ENCODE data around the gene UHMK1.

UHMK1 gene

DNA sequence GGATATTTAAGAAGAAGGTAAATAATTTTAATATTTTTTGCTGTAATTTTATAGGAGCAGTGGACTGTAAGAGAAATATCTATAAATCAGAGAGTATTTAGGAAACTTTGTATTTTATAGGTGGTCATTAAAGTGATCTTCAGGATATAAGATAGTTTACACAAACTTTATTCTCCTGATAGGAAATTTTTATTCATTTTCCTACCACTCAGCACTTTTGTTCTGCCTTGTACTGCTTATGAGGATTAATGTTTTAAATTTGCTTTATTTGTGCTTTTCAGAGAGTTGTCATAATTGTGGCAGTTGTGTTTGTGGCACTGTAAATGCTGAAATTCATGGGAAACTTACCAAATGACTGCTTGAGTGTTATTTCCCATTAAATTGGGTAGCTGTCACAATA lies 29.7 kb downstream of the UHMK1 start:
- no peak for DNase-seq (ENCODE audit: low read depth, low spot score)

DNA sequence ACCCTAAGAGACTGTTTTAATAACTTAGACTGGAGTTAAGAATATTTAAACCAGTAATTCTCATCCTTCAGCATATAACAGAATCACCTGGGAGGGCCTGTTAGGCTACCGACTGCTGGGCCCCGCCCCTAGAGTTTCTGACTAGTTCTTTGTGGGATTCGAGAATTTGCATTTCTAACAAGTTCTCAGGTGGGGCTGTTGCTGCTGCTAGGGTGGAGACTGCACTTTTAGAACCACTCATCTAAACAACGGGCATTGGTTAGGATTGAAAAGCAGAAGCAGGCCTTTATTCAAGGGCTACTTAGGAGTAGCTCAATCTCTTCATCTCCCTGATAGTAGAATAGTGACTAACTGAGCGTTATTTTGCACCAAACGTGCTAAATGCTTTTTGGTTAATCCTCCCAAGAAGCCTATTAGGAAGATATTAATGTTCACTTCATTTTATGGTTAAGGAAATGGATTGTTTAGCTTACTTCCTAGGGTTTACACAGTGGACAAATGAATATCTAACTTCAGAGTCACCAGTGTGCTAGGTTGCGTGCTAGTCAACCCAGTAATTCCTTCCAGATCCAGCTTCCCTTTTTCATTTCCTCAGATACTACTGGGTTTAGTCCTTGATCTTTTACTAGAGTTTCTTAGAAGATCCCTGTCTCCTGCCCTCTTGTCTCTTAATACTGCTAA lies 32.8 kb downstream of the UHMK1 start:
- DNase-seq (ENCODE audit: low read depth, low spot score), result no peak

DNA sequence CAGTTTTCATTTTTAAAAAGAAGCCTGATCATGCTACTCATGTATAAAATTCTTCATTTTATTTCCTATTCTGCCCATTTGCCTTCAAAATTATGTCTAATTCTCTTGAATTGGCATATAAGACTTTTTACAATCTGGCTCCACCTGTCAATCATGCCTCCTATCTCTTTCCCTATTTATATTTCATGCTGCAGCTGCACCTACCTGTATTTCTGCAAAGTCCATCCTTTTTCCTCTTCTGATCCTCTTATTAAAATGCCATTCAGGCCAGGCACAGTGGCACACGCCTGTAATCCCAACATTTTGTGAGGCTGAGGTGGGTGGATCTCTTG lies 33.3 kb downstream of the UHMK1 start:
- no peak for DNase-seq (ENCODE audit: low read depth, low spot score)

DNA sequence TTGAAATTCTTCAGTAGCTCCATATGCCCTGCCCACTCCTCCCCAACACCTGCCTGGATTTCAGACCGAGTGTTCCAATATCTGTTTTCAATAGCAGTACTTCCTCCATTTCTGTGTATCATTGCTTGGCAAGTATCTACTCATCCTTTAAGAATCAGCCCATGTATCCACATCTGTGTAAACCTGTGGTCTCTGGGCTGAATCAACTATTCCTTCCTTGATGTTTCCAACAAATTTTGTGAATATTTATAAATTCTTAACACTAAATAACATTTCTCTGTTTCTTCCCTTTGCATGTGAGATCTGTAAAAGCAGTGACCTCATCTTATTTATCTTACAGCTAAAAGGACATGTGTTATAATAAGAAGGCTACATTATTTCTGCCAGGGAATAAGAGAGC lies 37.9 kb downstream of the UHMK1 start:
- no peak for DNase-seq (ENCODE audit: low read depth, low spot score)

DNA sequence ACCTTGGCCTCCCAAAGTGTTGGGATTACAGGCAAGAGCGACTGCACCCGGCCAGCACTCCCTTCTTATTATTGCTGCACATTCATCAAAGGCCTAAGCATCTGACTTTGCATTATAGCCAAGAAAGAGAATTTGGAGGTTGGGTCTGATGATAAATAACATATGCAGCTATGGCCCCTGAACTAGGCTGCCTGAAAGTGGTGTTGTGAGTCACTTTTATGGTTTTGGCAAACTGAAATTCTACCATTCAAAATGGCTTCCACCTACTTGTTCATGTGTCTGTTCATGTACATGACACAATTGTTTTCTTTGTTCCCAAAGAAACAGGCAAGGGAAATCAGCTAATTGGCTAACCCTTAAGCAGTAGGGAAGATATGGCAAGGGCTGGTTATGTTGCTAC lies 38.9 kb downstream of the UHMK1 start:
- DNase-seq (ENCODE audit: low read depth, low spot score), result no peak

DNA sequence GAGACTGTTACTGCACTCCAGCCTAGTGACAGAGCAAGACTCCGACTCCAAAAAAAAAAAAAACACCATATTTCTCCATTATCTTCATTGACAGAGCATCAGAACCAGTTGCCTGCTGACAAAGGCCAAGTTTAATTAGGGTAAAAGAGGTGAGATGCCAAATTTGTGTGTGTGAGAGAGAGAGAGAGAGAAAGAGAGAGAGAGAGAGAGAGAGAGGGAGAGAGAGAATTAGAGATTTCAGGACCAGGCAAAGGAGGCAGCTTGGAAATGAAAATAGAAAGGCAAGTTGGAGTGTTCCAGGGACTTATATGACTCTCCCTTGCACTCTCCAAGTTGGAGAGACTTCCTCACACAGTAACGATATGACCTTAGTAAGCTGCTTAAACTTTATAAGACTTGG lies 39.6 kb downstream of the UHMK1 start:
- DNase-seq (ENCODE audit: low read depth, low spot score), result no peak

DNA sequence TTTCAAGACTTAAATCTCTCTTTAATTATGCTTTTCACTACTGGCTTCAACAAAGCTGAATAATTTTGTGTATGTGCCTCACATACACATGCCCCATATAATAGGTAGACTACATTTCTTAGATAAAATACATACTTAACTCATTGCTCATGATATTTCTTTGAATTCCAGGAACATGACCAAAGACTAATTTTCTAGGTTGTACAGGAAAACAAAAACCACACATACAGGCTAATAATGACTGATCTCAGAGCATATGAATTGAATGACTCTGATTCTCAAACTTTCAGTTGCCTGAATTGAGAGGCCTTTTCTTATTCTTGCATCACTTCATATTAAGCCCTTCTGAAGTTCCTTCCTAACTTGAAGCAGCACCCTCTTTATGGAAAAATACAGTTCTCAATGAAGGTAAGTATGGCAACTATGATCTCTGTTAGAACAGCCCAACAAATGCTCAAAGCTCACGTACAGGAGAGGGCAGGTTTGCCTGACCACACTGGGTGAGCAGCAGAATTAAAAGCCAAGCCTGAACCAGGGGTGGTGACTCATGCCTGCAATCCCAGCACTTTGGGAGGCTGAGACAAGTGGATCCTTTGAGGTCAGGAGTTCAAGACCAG lies 41.3 kb downstream of the UHMK1 start:
- no peak for DNase-seq (ENCODE audit: low read depth, low spot score)

DNA sequence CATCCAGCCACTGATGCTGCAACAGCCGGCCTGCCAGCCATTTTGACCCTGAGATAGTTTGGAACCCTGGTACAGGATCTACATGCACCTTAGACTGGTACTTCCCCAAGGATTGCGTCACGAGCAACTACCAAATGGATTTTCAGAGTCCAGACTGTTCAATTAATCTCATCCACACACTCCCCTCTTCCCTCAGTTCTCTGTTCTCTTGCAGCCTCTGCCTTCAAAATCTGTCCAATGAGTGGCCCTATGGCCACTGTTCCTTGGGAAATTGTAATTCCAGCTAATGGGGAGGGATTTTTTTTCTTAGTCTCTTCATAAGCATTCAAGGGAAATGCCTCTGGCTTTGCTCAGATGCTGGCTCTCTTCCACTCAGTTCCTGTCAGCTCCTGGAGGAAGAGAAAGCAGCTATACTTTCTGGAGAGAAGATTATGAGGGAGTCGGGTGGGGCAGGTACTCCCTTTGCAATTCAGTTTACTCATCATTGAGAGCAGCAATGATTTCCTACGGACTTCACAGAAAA lies 44.1 kb downstream of the UHMK1 start:
- DNase-seq (ENCODE audit: low read depth, low spot score), result no peak

DNA sequence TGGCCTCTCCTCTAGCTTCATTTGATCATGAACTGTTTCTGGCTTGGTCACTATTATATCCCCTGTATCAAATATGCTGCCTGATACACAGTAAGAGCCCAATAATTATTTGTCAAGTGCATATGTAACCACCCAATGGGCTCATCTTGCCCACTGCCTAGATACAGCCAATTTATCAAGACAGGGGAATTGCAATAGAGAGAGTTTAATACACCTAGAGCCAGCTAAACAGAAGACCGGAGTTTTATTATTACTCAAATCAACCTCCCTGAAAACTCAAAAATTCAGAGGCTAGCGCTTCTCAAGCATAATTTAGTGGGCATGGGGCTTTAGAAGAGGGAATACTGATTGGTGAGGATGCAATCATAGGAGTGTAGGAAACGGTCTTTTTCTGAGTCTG lies 45.6 kb downstream of the UHMK1 start:
- no peak for DNase-seq (ENCODE audit: low read depth, low spot score)

DNA sequence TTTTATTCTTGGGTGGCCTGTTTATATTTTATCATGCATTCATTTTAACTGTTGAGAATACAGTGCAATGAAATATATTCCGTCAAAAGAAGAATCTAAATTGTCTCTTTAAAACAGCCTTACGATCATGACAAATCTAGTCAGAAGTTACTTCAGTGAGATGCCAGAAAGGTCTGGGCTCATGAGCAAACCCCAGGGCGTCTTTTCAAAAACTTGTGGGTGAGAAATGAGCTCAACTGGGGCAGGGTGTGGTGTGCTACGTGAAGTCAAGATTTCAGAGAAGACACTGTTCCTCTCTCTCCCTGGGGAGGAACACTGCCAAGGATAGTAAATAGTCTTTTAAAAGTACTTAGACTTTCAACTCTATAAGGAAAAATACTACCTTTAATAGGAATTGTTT lies 50.6 kb downstream of the UHMK1 start:
- no peak for DNase-seq (ENCODE audit: low read depth, low spot score)

DNA sequence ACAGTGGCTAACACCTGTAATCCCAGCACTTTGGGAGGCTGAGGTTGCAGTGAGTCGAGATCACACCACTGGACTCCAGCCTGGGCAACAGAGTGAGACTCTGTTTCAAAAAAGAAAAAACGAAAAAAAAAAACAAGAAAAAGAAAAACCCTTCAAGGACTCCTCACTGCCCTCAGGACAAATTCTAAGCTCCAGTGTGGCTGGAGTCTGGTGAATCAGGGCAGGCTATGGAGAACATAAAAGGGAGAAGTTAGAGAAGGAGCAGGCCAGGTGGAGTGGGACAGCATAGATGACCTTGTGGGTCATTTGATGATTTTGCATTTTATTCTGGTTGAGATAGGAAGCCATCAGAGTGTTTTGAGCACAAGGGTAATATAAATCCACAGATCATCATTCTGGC lies 51.4 kb downstream of the UHMK1 start:
- no peak for DNase-seq (ENCODE audit: low read depth, low spot score)

DNA sequence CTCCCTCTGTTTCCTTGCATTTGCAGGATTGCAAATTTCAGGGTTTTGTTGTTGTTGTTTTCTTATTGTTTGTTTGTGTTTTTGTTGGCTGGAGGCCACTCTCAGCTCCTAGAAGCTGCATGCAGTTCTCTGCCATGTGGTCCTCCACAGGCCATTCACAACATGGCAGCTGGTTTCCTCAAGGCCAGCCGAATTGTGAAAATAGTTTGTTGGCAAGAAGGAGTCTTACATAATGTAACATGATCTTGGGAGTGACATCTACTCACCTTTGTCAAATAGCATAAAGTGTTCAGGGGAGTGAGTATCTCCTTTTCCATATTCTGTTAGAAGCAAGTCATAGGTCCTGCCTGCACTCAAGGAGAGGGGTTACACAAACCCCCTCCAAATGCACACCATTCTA lies 53.3 kb downstream of the UHMK1 start:
- no peak for DNase-seq (ENCODE audit: low read depth, low spot score)

DNA sequence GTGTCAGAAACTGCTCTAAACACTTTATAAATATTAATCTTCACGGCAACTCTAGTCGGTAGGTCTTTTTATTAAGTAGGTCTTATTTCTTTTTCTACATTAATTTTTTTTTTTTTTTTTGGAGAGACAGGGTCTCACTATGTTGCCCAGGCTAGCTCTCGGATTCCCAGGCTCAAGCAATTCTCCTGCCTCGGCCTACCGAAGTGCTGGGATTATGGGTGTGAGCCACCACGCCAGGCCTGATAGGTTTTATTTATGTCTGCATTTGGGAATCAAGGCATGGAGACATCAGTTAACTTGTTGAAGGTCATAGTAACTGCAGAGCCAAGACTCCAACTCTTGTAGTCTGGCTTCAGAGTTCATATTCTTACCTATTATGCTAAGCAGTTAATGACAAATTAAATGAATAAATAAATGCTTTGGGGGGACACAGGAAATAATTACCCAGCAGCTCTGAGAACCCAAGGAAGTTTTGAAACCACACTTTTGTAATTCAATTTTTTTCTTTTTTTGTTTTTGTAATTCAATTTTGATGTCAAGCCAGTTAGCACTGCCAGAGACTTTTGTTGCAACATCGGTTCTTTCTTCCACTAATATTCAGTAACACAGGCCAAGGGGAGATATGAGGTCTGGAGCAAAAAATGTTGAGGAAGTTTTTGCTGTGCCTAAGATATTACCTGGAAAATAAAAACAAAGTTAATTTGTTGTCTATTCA lies 54.5 kb downstream of the UHMK1 start:
- DNase-seq (ENCODE audit: low read depth, low spot score), result no peak

DNA sequence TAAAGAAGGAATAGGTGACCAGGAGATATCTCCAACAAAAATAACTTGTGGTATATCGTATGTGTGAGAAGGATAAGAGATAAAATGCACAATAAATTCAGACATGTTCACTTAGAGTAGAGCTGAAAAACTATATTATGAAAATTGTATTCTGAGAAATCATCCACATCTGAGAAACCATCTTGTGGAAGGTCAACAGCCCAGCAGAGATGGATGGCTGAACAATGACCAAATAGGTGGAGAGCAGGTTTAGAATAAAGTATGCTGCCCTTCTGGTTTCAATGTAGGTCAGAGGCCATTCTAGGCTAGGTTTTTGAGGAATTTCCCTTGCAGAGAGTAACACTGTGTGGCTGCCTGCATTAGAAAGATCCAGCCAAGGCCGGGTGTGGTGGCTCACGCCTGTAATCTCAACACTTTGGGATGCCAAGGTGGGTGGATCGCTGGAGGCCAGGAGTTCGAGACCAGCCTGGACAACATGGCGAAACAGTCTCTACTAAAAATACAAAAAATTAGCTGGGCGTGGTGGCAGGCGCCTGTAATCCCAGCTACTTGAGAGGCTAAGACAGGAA lies 55.1 kb downstream of the UHMK1 start:
- no peak for DNase-seq (ENCODE audit: low read depth, low spot score)

DNA sequence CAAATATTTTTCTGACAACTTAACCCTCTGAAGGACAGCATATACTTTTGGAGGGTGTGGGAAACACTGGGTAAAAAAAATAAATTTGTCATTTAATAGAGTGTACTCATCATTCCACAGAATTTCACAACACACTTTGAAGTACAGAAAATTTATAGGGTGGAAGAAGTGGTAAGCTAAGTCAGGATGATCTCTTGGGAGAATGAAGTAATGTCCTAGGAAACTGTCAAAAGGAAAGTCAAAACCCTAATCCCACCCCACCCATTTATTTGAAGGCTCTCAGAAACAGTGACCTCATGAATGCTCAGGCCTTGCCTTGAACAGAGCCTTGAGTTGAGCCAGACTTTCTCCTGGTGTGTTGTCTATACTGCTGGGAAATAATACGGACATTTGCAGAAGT lies 56.6 kb downstream of the UHMK1 start:
- DNase-seq (ENCODE audit: low read depth, low spot score), result no peak

DNA sequence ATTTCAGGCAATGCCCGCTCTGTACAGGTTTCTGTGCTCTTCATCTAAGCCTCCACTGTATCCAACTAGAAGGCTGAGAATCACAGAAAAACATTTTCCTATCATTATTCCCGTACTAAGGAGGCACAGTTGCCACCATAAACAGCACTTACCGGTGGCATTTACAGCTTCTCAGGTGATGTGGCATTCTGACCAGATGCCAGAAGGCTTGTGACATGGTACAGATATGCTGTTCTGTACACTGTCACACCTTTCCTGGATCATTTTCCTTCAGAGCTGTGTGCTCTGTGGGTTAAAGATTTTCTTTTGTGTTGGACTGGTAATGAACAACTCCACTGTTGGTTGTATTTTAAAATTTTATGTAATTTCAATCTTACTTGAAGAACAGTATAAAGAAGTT lies 59.9 kb downstream of the UHMK1 start:
- DNase-seq (ENCODE audit: low read depth, low spot score), result no peak

DNA sequence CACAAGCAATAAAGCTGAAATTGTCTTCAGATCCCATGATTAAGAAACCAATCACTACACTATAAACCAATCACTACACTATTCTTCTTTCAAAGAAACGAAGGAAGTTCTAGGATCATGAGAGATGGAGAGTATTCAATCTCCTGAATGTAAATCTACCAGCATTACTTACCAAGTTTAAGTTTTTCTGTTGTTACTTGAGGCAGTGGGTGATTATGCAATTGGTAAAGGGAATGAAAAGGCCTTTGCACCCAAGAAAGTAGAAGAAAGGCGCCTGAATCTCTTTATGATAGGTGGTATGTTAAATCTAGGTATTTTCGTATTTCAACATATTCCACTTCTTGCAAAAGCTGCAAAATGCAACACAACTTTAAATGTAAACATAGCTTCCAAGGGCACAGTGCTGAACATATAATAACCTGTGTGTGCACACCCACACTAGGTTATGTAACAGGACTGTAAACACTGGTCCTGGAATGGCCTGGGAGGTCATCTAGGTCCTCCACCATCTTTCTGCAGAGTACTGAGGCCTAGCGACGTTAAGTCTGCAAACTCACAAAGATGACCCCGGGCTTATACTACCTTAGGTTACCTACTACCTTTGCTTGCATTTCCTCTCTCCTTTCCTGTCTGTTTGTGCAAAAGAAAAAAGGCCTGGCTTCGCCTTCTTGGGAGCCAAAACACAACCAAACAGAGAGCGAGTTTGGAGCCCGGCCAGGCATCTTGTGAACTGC lies 62.9 kb downstream of the UHMK1 start:
- DNase-seq (ENCODE audit: low read depth, low spot score), result no peak

DNA sequence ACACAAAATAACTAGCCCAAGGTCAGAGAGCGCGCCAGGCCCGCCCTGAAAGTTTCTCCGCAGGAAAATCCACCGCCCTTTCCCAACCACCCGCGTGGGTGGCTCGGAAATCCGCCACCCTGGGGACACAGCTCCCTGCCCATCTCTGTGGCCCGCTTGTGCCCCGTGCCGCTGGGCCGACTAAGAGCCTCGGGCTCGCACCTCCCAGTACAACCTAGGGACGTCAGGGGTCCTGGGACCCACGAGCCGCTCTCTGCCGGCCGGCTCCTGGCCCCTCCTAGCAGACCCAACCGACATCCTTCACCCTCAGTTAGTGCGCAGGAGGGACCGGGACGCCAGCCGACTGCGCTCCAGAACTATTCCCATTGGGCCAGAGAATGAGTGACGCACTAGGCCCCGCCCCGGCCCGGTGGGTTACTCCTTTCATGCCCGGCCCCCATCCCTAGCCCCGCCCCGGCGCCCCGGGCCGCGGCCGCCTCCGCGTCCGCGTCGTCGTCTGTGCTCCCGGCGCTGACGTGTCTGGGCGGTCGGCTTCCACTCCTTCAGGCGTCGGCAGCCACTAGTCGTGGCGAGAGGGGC lies 63.5 kb downstream of the UHMK1 start:
- peak; percentile 88 for DNase-seq (ENCODE audit: low read depth, low spot score)

DNA sequence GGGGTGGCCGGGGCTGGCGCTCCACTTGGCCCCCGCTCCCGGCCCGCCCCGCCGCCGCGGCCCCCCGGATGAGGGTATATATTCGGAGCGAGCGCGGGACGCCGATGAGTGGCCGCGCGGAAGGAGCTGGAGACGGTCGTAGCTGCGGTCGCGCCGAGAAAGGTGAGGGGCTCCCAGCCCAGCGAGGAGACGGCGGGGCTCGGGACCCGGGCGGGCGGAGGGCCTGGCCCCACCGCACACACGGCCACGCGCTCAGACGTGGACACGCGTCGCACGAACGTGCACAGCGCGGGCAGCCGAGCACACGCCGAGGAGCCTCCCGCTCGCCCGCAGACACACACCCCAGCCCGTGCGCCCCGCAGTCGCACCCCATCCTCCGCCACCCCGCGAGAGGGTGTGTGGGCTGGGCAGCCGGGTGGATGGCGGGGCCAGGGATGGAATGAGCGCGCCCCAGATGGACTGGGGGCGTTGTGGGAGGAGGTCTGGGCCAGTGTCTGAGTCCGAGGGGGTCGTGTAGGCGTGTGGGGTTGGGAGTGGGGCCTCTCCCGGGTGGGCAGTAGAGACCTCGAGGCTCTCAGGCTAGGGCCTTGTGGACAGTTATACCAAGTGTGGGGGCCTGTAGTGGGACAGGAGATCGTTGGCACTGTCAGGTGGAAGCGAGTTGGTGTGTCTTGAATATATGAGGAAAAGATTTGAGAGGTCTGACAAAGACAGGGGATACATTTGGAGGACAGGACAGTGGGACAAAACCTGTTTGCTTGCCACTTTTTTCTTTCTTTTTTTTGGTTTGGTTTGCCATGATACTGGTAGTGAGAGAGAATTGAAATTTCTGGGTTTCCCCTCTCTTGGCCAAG lies 64.2 kb downstream of the UHMK1 start, which contains the start of gene UAP1:
Gene UAP1, plus strand, starts transcription at position 107 of the 854 bp plus-strand sequence. CDS start 4,347 bp downstream, outside the sequence.
- DNase-seq (ENCODE audit: low read depth, low spot score), result no peak

DNA sequence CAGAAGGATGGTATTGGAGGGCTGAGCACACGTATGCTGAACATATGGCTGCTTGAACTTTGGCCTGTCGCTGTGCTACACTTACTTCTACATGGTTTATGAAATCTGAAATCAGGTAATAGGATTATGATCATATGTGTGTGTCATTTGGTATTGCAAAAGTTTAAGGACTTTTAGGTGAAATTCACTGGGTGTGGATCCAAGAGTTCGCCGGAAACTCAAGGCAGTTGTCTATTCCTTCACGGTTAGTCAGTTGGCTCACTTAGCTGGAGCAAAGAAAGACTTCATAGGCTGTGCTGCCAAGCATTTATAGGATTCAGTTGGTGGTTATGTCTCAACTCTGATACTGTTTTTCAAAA lies 64.8 kb downstream of the UHMK1 start:
- DNase-seq (ENCODE audit: low read depth, low spot score), result no peak

DNA sequence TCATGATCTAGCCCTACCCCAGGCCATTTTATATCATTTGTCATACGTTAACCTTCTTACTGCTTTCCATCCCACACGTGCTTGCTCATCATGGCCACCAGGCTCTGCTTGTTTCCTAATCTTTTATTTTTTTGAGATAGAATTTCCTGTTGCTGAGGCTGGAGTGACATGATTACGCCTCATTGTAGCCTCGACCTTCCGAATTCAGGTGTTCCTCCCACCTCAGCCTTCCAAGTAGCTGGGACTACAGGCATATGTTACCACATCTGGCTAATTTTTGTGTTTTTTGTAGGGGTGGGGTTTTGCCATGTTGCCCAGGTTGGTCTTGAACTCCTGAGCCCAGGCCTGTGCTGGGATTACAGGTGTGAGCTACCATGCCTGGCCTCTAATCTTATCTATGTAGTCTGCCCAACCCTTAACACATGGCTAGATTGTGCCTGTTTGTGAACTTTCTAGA lies 67.2 kb downstream of the UHMK1 start:
- no peak for DNase-seq (ENCODE audit: low read depth, low spot score)
